ENCODE measurements around the gene LRRC15.

DNA sequence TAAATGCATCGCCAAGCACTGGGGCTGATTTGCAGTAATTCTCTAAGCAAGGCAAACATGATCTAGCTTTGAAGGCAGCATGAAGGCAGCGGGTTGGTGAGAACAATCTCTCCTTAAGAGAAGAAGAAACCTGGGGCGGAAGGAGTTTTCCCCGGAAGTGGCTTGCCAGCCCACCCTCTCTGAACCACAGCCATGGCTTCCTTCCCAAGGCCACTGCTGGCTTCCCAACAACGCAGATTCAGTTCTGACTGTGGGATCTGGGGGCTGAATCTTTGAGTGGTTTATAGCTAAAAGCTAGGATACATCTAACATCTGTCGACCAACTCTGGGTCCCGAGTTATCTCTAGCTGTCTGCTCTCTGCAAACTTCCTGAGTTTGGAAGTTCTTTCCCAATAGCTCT, 14.2 kb downstream of the LRRC15 start:
- TF ChIP-seq CTCF (conservative IDR thresholded peaks at IDR 0.05) (no peak), EZH2 (IDR thresholded peaks at IDR 0.05; ENCODE audit: low read depth) (no peak)

Measured in PC-9 (cell line).